ENCODE data around the gene UBE4B.
"Not testable (repeated sequence)": the region's sequence is repeated elsewhere in the genome, so short reads cannot be mapped to it uniquely, and the experiment has no call there.

The UBE4B gene

GRCh38 chr1:10070206-10070605 is 37.4 kb downstream of the UBE4B start:
- DNase-seq (ENCODE audit: low read depth, low spot score), result no peak

- no peak for DNase-seq (ENCODE audit: low read depth, low spot score)
These were observed 38.9 kb downstream of the UBE4B start for GRCh38 chr1:10071640-10072039.

GRCh38 chr1:10073371-10073770 is 40.6 kb downstream of the UBE4B start:
- not testable (repeated sequence) for DNase-seq (ENCODE audit: low read depth, low spot score)

GRCh38 chr1:10074059-10074851 is 41.5 kb downstream of the UBE4B start:
- no peak for DNase-seq (ENCODE audit: low read depth, low spot score)

- no peak for DNase-seq (ENCODE audit: low read depth, low spot score)
These were observed 42.3 kb downstream of the UBE4B start for GRCh38 chr1:10074852-10075730.

- no peak for DNase-seq (ENCODE audit: low read depth, low spot score)
These were observed 43.0 kb downstream of the UBE4B start for GRCh38 chr1:10075732-10076131.

- DNase-seq (ENCODE audit: low read depth, low spot score), result no peak
These were observed 45.7 kb downstream of the UBE4B start for GRCh38 chr1:10078494-10078893.

GRCh38 chr1:10080523-10080922 is 47.8 kb downstream of the UBE4B start:
- no peak for DNase-seq (ENCODE audit: low read depth, low spot score)

GRCh38 chr1:10082785-10083479 is 50.2 kb downstream of the UBE4B start:
- DNase-seq (ENCODE audit: low read depth, low spot score), result no peak

- DNase-seq (ENCODE audit: low read depth, low spot score), result no peak
These were observed 51.3 kb downstream of the UBE4B start for GRCh38 chr1:10084045-10084444.

- DNase-seq (ENCODE audit: low read depth, low spot score), result peak; percentile 56
These were observed 52.3 kb downstream of the UBE4B start for GRCh38 chr1:10085076-10085475.

GRCh38 chr1:10087210-10087609 is 54.5 kb downstream of the UBE4B start:
- no peak for DNase-seq (ENCODE audit: low read depth, low spot score)

GRCh38 chr1:10101929-10102328 is 69.2 kb downstream of the UBE4B start:
- no peak for DNase-seq (ENCODE audit: low read depth, low spot score)

- DNase-seq (ENCODE audit: low read depth, low spot score), result no peak
These were observed 70.4 kb downstream of the UBE4B start for GRCh38 chr1:10103193-10103592.

- no peak for DNase-seq (ENCODE audit: low read depth, low spot score)
These were observed 72.1 kb downstream of the UBE4B start for GRCh38 chr1:10104834-10105233.

GRCh38 chr1:10105484-10105883 is 72.7 kb downstream of the UBE4B start:
- no peak for DNase-seq (ENCODE audit: low read depth, low spot score)

- no peak for DNase-seq (ENCODE audit: low read depth, low spot score)
These were observed 73.5 kb downstream of the UBE4B start for GRCh38 chr1:10106241-10106640.

- no peak for DNase-seq (ENCODE audit: low read depth, low spot score)
These were observed 74.2 kb downstream of the UBE4B start for GRCh38 chr1:10106756-10107475.

- DNase-seq (ENCODE audit: low read depth, low spot score), result not testable (repeated sequence)
These were observed 74.7 kb downstream of the UBE4B start for GRCh38 chr1:10107476-10107847.

- peak; percentile 24 for DNase-seq (ENCODE audit: low read depth, low spot score)
These were observed 75.4 kb downstream of the UBE4B start for GRCh38 chr1:10108134-10108663.

Measured in ELF-1 (cell line).